HG03280 (cell line): Measurements from ENCODE around the gene NXT2.
"Not testable (repeated sequence)": the region's sequence is repeated elsewhere in the genome, so short reads cannot be mapped to it uniquely, and the experiment has no call there.

Experiments used
- ATAC-seq: cut with Tn5 transposase; IDR thresholded peaks from one replicate; pipeline ENCODE4 v1.9.1; 2021; ENCODE audit warnings: mild to moderate bottlenecking, moderate library complexity; ENCODE audit not compliant: unreplicated experiment

Gene NXT2

DNA sequence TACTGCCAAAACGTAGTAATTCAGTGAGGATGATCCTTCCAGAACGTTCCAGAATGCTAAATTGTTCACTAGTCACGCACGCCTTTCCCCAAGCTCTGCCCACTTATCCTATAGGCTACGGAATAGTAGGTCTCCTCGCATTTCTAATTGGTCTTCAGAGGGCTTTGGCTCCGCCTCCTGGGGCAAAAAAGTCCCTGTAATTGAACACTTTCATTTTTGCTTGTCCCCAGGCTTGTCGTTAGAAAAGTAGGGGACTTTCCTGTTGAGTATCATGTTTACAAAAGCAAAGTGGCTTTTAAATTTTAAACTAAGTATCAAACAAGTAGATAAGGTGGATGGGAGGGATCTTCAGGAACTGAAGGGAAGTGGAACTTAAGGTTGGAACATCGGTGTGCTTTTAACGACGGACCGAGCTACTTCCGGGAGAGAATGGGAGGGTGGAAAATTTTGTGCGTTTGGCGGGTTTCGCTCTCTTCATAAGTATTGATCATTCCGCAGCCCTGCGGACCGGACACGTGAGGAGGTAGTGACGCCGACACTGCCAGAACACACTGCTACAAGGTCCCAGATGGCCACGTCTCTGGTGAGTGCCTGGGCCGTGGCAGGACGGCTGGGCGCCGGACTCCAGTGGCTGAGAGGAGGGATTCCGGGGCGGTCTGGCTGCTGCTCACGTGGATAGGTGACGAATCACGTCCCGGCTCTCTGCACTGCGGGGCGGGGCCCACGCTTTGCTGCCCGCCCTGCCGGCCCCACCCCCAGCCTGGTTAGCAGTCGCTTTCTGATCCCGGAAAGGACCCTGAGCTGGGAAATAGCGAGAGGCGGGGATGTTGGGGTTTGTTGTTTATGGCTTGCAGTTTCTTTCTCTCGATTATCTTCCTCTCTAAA is at the start of gene NXT2:
Gene NXT2, plus strand, starts transcription at position 406 of the 885 bp plus-strand sequence. Its CDS starts 163 bp downstream, at position 569.
- peak; percentile 98 for ATAC-seq

- ATAC-seq, result no peak
These were observed 49.0 kb upstream of the NXT2 start for GRCh38 chrX:109487640-109488039.

DNA sequence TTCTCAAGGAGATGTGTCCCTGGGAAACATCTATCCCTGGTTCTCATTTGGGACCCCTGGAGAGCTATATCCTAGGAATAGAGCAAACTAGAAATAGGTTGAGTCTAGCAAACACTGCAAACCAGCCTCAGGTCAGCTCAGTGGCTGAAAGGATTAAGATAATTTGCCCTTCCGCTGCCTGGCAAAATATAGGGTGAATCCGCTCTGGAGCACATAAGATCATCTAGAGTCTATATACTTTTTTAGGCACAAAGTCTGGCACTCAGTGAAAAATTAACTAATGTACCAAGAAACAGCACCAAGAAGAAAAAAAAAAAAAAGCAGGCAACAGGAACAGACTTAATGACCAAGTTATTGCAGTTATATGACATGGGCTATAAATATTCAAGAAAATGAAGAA is 47.5 kb upstream of the NXT2 start:
- ATAC-seq, result no peak

- no peak for ATAC-seq
These were observed 38.2 kb upstream of the NXT2 start for GRCh38 chrX:109498434-109498833.

- no peak for ATAC-seq
These were observed 35.5 kb upstream of the NXT2 start for GRCh38 chrX:109501176-109501575.

DNA sequence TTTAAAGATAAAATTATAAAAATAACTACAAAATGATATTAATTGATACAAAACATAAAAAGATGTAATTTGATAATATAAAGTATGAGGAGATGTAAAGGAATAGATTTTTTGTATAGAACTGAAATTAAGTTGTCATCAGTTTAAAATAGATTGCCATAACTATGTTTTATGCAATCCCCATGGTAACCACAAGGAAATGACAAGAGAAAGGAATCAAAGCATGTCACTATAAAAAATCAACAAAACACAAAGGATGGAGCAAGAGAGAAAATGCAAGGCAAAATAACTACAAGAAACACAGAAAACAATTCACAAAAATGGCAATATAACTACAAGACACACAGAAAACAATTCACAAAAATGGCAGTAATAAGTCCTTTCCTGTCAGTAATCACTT is 27.7 kb upstream of the NXT2 start:
- no peak for ATAC-seq

GRCh38 chrX:109511113-109511512 is 25.5 kb upstream of the NXT2 start:
- ATAC-seq, result no peak

DNA sequence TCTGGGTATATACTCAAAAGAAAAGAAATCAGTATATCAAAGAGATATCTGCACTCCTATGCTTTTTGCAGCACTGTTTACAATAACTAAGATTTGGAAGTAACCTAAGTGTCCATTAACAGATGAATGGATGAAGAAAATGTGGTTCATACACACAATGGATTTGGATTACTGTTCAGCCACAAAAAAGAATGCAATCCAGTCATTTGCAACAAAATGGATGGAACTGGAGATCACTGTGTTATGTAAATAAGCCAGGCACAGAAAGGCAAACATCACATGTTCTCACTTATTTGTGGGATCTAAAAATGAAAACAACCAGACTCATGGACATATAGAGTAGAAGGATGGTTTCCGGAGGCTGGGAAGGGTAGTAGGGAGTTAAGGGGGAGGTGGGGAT is 17.6 kb upstream of the NXT2 start:
- ATAC-seq, result no peak

GRCh38 chrX:109533005-109533404 is 3.6 kb upstream of the NXT2 start:
- no peak for ATAC-seq

DNA sequence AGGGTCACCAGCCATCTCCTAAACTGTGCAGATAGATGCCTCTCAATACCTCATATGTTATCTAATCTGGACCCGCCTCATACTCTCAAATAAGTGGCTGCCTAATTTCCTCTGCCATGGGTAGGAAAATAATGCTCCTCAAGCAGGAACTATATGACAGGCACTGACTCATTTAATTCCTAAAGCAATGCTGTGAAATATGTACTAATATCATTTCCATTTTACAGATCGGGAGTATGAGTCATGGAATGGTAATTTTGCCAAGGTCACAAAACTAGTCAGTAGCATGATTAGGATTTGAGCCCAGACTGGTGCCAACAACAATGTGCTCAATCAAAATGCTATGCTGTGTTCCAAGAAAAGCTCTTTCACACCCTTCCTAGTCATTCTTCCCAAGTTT is 3.0 kb upstream of the NXT2 start:
- no peak for ATAC-seq

DNA sequence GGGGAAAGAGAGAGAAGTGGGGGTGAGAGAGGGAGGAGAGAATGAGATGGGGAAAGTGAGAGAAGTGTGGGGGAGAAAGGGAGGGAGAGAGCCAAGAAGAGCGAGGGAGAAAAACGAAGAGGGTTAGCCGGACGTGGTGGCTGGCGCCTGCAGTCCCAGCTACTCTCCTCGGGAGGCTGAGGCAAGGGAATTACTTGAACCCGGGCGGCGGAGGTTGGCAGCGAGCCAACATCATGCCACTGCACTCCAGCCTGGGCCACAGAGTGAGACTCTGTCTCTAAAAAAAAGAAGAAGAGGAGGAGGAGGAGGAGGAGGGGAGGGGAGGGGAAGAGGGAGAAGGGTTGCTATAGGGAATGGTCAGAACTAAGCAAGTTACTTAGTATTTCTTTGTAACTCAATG is 1.7 kb upstream of the NXT2 start:
- no peak for ATAC-seq

GRCh38 chrX:109535578-109535977 is 1.1 kb upstream of the NXT2 start:
- no peak for ATAC-seq

GRCh38 chrX:109537324-109537665 is 651 bp downstream of the NXT2 start:
- ATAC-seq, result peak; percentile 8

- not testable (repeated sequence) for ATAC-seq
These were observed 2.4 kb downstream of the NXT2 start for GRCh38 chrX:109539007-109539406.

DNA sequence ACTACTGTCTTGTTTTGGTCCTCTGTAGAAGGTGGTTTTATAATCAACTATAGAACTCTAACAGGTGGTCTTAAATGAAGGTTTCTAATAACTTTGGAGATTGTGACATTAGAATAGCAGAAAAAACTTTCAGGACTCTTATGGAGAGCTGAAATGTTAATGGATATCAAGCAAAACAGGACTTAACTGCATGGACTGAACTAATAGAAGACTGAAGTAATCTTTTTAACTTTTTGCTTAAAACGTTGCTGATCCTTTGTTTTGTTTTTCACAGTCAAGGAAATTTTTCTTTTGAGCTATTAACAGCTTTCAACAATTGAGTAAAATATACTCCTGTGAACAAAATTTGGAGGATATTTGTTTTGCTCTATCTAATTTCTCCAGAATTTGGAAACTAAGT is 17.2 kb downstream of the NXT2 start:
- no peak for ATAC-seq

DNA sequence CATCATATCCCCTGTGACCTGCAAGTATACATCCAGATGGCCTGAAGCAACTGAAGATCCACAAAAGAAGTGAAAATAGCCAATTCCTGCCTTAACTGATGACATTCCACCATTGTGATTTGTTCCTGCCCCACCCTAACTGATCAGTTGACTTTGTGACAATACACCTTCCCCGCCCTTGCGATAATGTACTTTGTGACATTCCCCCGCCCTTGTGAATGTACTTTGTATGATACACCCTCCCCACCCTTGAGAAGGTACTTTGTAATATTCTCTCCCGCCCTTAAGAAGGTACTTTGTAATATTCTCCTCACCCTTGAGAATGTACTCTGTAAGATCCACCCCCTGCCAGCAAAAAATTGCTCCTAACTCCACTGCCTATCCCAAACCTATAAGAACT is 39.4 kb downstream of the NXT2 start:
- ATAC-seq, result not testable (repeated sequence)

DNA sequence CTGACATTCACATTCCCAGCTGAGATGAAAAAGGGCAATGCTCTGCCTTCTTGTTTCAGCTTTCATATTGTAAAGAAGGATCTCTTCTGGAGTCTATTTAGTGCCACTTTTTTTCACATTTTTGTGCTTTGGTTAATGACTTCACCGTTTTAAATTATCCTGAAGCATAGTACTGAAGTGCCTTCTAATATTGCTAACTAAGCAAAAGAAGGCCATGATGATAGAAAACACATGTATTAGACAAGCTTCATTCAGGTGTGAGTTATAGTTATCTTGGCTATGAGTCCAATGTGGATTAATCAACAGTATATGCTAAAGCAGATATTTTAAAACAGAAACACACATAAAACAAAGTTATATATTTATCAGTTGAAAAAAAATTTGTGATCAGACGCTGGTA is 40.4 kb downstream of the NXT2 start:
- no peak for ATAC-seq

DNA sequence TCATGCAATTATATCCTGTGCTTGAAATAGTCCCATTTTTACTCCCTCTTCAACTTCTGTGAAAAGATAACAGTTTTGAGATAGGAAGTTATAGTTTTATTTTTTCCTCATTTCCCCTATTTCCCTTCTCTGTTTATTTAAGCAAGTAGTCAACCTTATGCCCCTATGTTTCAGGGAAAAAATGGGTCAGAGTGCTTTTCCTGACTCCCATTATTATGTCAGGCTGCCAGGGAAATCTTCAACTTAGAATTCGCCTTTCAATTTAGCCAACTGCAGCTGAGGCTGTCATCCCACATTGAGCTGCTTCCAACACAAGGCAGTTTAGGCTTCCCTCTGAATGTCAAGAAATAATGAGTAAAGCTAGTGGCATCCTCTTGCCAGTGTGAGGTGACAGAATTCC is 42.3 kb downstream of the NXT2 start:
- ATAC-seq, result no peak

GRCh38 chrX:109585488-109585887 is 48.8 kb downstream of the NXT2 start:
- ATAC-seq, result no peak

DNA sequence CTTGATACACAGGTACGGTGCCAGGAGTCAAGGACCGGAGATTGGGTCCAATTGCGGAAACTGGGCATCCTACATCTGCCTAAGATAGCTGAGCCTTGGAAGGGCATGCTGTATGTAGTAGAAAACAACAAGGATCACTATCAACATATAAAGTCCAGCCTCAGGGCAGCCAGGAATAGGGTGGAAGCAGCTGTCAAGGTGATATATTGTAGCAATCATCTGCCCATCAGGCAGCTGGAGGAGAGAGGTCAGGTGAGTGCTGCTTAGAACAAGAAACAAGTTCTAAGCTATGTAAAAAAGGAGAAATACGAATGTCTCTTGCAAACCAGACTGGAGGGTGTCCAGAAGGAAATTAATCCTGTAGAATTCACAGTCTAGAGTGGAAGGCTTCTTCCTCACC is 53.5 kb downstream of the NXT2 start:
- no peak for ATAC-seq
